Stimulated activated naive CD4-positive, alpha-beta T cell treated with Interleukin-2 at 50 U/mL for 16 hours (primary cell): Measurements from ENCODE around the gene ZBTB34.

Experiments used
- DNase-seq: peaks from one replicate; lab custom pipeline; 2025; lab: John Stamatoyannopoulos, UW

The ZBTB34 gene

DNA sequence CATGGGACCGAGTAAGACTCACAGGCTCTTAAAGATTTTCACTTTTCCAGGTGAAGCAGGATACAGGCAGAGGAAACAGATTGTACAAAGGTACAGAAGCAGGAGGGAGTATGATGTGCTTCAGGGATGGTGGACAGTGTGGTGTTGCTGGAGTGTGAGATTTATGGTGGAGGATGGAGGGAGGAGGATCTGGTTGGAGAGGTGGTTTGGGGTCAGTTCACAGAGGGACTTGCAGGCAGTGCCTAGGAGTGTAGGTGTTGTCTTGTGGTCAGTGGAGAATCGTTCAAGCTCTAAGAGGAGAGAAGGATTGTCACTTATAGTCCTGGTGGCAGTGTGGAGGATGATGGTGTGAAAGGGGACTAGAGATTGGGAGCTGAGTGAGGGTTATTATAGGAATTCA is 65.9 kb downstream of the ZBTB34 start:
- DNase-seq, result no peak

DNA sequence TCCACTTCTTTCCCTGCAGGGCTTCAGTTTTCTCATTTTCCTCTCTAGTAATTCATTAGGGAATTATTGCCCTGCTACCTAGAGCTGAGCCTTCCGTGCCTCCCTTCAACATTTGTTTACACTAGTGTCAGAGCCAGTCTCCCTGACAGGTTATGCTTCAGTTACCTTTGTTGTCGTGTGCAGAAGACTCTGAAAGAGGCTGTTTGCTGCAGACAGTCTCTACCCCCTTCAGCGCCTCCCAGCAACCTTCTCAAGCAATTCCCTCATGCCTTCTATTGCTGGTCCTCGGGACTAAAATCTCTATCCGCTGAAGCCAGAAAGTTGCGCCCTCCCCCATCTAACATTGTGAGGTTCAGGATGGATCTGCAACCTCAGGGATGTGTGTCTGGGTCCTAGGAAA is 67.0 kb downstream of the ZBTB34 start:
- no peak for DNase-seq

DNA sequence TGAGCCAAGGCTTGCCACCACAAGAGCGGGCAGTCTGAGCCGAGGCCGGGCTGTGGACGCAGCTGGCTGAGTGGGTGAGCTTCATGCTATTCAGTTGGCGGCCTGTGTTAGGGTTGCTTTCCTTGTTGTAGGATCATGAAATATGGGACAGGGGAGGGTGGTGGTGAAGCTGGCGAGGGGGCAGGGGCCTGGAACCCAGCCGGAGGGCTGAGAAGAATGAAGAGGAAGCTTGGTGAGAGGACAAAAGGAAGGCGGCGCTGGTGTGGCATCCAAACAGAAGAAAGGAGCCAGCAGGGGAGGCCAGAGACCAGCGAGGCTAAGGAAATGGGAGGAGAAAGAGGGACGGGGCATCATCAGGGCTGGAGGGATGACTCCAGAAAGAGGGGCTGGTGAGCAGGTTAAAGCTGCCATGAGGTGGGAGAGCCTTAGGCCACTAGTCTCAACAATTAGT is 72.5 kb downstream of the ZBTB34 start:
- no peak for DNase-seq

DNA sequence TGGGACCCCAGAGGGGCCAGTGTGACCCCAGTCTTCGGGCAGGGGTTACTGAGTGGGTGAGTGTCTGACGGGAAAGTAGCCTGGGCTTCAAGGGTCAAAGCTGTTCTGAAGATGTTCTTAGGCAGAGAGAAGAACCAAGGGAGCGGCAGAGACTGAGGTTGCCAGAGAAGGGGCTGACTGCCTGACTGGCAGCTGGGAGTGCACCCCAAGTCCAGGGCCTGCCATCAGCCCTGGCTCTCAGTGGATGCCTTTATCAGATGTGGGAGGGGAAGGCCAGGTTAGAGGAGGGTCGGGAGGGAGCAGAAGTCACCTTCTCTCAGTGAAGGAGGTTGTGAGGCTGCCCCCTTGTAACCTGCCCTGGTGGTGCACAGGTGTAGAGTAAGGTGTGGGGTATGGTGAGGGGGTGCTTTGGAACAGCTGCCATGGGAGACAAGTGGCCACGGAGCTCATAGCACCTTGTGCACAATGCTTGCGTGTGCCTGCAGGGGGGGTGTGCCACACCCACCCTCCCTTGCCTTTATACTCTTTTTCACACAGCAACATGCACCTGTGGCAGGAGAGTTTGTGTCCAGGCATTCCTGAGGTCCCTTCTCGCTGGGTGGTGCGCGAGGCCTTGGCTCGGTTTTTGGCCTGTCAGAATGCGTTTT is 73.0 kb downstream of the ZBTB34 start:
- no peak for DNase-seq

DNA sequence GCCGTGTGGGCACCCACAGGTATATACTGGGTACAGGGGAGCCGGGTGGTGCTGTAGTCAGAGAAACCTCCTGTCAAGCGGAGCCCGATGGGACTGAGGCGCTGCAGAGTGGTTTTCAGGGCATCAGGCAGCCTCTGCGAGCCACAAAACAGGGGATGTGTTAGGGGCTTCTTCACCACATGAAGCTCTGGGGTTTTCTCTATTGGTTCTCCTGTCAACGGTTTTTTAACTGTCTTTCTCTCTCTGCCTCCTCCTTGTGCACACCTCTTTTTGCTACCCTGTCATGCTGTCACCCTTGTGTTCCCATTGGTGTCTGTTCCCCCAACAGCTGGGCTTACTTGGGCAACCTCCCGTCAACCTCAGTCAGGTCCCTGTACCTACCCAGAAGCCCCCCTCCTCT is 74.0 kb downstream of the ZBTB34 start:
- no peak for DNase-seq
